ENCODE measurements around the gene C1orf105. TPM values are rescaled to one million over a fixed set of nuclear protein-coding genes. Genes with fewer than 3 reads are reported as not detected.
"Not testable (repeated sequence)": the region's sequence is repeated elsewhere in the genome, so short reads cannot be mapped to it uniquely, and the experiment has no call there.

The C1orf105 gene, protein sequence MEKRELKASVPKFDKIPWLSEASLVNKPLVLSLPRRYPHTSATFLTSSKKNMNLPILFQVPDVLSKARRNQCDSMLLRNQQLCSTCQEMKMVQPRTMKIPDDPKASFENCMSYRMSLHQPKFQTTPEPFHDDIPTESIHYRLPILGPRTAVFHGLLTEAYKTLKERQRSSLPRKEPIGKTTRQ
- 2.8 TPM for total RNA-seq

DNA sequence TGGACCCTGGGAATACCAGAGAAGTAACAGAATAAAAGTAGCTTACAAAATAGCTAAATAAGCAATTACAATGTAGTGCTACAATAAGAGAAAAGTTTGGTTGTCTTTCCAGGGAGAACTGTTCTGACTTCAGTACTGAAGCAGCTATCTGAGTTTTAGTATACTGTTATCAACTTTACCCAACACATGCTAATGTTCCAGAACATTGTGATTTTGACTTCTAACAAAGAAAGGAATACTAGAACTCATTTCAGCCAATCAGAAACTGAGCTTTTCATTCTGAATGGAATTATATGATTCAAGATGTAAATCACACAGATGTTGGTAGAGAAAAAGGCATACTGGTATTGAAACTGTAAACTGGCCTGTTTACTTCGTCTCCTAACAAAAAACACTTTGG, at the start of gene C1orf105:
C1orf105 (plus strand) TSS at position 301 of the 400 bp plus-strand sequence. CDS start 201 bp downstream, outside the sequence.
- DNase-seq: no peak

DNA sequence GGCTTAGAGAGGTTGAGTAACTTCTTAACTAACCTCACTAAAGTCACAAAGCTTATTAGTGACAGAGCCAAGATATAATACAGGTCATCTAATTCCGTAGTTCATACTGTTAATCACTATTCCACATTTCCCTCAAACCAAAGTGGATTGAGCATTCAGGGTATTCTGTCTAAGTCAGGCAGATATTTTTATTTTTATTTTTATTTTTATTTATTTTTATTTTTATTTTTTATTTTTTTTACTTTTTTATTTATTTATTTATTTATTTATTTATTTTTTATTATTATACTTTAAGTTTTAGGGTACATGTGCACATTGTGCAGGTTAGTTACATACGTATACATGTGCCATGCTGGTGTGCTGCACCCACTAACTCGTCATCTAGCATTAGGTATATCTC, 48.8 kb upstream of the C1orf105 start:
- not testable (repeated sequence) for DNase-seq

DNA sequence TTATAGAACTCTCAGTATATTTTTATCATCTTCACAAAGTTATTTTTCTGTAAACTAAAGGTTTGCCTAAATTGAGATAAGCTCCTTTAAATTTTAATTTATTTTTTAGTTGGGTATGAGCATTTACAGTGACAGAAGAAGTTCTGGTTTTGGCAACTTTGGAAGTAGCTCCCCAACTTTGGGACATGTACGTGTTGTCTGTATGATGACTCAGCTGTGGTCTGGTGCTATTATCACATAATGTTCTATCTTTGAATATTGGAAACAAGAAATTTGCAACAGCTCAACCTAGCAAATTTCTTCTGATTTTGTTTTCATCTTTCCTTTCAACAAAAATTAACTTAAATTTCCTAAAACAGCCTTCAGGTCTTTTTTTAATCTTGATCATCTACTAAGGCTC, 46.6 kb upstream of the C1orf105 start:
- no peak for DNase-seq

DNA sequence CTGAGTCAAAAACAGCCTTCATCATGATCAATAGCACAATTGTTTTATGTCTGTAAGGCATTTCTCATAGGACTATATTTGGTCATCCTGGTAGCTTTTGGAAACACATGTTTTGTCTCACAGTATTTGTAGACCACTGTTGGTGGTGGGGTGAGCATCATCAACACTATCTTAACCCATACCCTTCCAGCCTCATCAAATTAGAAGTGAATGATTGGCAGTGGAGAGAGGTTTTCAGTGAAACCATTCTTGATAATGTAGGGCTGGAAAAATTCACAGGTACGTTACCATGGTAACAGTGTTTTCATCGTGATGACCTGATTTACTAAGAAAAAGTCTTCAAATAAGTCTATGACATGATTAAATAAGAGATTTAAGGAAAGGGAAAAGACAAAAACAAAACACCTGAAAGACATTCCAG, 45.3 kb upstream of the C1orf105 start:
- DNase-seq: no peak

DNA sequence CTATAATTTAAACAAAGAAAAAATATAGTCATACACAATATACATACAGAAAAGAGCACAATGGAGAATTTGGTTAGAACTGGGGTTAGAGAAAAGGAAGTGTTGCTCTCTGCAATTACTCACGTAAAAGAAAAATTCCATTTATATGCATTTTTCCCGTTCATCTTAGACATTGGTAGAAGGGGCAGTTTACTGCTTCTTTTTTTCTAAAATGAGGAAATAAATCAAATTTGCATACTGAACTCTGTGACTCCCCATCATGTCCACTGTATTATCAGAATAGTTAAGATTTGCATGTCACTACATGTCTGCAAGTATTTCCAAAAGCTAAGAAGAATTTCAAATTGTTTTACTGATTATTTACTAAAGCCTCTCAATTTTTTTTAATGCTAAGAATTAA, 44.1 kb upstream of the C1orf105 start:
- no peak for DNase-seq

DNA sequence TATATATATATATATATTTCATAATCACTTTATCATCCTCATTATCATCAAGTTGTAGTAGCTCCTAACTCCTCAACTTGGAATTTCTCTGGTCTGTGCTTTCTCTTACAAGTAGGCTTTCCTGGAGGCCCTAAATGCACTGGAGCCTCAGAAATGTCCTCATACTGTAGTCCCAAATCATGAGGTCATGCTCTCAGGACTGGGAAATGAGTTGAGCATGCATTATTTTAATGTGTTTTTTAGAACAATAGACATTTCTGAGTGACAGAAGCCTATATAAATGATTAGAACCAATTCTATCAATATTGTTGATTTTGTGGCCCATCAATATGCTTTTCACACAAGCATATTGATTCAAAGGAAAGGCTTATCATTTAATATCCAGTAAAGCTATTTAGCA, 42.9 kb upstream of the C1orf105 start:
- no peak for DNase-seq

DNA sequence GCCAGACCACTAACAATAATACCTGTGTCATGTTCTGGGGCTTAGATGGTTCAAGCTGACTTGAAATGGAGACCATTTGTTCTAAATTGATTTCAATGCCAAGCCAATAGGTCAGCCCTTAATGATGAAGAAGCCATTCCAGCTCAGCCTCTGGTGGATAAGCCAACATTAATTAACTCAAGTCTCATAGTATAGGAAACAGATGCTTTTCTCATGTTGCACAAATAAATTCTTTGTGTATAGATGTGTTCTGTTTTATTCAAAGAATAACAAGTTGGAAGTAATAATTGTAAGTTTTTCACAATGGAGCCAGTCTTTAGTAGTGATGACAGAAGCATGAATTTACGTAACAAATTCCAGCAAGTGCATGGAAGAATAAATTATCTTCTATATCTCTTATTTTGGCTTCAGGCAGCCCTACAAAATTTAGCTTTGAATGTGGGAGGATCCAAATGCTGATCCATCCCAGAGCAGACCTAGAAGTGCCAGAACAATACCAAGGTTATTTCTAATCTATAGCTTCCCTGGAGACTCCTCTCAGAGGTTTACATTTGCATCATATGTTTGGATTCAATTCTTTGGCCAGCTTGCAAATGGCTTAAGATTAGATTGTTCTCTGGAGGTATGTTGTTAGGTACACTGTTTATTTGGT, 42.2 kb upstream of the C1orf105 start:
- DNase-seq: peak; percentile 91

DNA sequence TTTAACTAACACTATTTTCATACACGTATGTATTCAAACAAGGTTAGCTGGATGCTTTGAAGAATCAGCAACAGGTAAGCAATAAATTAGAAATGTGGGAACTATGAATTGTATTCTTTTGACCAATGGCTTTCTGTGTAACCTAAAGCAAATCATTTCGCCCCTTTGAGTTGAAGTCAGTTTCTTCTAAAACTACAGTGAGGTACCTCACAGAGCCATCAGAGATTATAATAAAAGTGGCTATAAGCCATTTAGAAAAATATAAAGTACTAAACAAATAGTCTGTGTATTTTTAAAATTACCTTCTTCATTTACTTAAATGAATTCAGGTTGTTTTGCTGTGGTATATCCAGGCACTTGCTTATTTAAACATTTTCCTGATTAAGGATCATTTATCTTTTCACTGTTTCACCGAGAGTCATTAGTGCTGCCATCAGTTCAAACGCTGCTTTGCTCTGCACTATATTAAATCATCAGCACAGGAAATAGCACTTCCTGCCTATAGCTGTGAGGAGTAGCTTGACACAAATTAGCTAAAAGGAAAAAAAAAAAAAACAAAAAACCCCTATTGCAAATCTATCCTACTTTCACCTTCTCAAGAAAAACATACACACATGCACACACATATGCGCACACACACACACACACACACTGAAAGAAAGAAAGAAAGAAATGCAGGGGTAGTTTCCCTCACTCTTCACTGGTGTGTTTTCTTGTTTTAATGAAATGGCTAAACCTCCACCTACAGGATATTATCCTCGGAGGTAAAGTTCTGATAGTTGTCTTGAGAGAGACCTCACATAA, 39.8 kb upstream of the C1orf105 start:
- DNase-seq: peak; percentile 38

DNA sequence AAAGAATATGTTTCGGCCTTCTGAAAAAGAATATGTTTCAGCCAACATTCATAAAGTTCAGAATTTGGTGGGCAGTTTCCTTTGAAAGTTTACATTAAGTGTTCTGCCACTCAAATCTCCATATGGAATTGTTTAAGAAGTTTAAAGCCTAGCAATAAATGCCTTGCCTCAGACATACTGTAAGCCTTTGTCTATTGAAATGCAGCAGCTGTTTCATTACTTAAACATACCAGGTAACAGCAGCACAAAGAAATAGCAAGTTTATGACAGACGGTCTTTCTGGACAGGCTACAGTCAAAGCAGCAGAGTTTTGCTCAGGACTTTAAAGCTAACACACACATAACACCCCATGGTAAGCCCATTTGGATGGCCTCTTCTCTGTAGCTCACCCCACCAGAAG, 38.5 kb upstream of the C1orf105 start:
- peak; percentile 63 for DNase-seq

DNA sequence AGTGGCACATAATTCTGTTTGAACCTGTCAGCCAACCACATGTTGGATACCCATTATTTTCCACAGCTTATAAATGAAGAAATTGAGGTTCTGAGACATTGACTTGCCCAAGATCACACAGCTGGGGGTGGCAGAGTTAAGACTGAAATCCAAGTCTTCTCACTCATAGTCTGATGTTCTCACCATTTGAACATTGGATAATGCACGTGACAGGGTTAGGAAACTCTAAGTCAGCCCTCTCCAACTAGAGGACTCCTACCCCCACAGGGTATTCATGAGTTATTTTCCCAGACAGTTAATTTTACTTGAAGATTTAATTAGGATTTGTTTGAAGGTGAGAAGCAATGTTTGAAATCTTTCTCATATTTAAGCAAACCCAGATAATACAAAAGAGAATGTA, 38.1 kb upstream of the C1orf105 start:
- DNase-seq: no peak

DNA sequence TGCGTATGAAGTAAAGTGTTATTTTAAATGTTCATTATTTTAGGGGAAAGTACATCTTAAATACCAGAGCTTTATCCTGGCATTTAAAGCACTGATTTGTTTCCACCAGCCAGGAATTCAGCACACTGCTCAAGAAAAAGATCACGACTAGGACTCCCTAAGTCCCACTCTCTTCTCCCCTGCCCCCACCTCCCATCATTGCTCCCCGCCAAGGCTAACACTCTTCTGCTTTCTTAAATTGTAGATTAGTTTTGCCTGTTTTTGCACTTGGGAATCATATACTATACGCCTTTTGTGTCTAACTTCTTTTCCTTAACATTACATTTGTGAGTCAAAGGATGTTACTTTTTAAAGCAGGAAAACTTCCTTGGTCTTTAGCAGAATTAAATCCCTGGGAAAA, 37.5 kb upstream of the C1orf105 start:
- peak; percentile 58 for DNase-seq

DNA sequence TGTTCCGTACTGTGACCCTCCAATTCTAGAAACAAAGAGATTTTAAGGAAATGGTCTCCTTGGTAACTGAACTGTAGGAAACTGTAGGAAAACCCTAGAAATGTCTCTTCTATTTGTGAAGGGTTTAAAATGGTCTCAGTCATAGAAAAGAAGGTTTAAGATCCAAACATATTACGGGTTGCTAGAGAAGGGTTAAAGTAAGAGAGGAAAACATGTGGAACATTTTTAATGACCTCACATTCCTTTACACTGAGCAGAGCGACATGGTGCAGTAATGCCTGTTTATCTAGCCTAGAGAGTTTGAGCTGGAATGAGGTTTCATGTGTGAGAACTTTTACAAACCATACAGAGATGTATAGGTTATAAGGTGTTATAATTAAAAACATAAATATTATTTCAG, 36.9 kb upstream of the C1orf105 start:
- DNase-seq: peak; percentile 88

DNA sequence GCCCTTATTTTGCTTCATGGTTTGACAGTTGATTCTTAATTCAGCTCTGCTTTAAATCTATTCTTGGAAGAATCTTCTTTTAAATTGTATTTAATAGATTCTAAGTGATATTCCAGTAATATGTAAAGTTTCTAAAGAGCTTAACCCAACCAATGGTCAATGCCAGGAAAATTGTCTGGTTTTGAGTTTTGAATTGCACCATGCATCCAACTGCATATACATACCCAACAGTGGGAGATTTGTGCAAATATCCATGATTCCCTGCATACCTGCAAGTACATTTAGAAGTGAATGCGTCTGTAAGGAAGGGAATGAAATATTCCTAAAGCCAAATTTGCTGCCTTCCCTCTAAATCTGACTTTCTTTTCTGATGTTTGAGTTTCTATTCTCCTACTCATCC, 35.8 kb upstream of the C1orf105 start:
- no peak for DNase-seq

DNA sequence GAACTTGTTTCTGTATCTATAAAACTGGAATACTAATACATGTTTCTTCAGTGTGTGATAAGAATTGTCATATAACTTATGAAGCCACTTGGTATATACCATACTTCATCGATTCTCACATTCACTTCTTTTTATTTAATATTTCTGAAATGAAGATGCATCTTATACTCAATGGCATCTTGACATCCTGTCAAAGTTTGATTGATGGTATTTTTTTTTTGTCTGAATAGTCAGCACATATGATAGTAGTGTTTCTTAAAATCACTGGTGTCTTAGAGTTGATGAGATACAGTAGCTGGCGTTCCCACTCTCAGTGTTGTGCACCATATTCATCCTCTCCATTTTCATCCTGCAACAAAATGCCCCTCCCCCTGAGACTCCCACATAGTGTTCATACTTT, 34.4 kb upstream of the C1orf105 start:
- no peak for DNase-seq

DNA sequence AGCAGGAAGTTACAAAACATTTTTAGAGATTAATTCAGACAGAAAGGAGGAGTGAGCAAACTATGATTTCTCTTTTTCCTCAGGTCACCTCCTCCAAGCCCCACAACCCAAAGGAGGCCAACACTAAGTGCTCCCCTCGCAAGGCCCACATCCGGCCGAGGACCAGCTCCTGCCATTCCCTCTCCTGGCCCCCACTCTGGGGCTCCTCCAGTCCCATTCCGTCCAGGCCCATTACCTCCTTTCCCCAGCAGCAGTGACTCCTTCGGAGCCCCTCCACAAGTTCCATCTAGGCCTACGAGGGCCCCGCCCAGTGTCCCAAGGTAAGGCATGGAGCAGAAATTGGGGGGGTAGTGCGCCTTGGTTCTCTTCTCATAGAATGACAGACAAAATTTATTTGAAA, 32.0 kb upstream of the C1orf105 start:
- no peak for DNase-seq

DNA sequence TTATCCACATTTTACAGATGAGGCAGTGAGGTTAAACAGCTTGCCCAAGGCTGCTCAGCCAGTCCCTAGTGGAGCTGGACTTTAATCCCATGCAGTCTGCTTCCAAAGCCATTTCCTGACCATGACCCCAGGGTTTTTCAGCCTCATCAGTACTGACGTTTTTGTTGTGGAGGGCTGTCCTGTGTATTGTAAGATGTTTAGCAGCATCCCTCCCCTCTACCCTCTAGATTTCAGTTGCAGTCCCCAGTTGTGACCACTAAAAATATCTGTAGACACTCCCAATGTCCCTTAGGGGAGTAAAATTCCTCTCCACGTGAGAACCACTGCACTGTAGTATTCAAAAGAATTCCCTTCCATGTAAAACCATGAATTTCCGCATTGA, 30.2 kb upstream of the C1orf105 start:
- DNase-seq: no peak

DNA sequence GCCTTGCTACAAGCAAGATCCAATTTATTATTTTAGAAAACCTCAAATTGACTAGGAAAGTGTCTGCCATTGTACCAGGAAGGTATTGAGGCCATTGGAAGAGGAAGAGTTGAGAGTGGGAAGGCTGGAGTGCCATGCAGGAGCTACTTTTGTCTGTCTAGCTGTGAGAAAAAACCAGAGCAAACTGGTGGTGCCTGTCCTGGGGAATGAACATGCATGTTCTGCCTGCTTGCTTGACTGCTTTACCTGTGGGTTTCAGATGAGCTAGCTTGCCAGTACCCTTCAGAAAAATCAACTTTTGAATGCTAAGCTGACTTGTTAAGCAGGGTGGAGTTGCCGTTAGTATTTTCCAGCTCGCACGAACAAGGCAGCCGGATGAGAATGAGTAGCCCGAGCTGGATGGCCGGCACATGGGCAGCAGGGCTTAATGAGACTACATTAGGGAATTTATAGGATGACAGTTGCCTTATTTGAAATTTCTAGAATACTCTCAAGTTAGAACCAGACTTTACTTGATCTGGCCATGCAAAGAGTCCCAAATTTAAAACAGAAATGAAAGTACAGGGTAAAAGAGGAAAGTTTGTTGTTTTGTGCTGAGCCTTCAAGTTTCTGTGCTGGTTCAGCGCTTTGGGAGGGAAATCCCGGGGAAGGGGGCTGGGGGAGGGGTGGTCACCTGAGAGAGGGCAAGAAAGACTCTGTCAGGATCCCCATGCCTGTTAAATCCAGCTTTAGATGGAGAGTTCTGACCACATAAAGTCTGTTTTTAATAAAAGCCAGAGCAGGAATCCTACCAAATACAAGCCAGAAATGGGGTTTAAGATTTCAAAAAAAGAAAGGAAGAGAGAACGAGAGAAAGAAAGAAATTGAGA, 29.6 kb upstream of the C1orf105 start:
- DNase-seq: peak; percentile 56

DNA sequence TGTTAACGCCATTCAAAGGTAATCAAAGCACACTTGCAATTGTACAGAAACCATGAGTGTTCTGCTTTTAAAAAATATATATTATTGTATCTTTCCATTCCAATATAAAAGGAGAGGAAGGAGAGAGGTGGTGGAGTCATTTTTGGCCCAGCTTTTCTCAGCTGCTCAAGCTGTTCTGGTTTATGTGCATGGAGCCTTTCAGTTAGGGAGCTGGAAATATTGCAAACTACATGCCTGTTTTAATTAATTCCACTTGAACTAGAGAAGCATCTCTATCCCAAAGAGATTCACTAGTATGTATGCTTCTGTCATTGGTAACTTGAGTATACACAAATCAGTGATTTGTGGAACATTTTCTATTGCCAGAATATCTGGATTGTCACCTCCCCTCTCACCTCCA, 28.5 kb upstream of the C1orf105 start:
- peak; percentile 86 for DNase-seq

DNA sequence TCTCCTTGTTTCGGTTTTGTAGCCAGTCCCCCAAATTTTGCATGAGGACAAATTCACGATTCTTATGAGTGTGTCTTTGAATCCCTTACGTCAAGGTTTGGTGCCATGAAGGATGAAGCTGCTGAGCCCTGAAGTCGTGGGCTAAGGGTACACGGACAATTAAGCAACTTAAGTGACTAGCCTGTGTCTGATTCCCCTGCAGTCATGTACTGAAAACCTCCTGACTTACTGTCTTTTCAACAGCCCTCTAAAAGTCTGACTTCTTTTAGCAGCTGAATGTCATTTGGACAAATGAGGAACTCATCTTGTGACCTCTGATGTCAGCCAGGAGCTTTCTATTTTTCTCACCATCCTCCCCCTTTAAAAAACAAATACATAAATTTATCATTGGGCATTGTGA, 27.1 kb upstream of the C1orf105 start:
- DNase-seq: no peak

DNA sequence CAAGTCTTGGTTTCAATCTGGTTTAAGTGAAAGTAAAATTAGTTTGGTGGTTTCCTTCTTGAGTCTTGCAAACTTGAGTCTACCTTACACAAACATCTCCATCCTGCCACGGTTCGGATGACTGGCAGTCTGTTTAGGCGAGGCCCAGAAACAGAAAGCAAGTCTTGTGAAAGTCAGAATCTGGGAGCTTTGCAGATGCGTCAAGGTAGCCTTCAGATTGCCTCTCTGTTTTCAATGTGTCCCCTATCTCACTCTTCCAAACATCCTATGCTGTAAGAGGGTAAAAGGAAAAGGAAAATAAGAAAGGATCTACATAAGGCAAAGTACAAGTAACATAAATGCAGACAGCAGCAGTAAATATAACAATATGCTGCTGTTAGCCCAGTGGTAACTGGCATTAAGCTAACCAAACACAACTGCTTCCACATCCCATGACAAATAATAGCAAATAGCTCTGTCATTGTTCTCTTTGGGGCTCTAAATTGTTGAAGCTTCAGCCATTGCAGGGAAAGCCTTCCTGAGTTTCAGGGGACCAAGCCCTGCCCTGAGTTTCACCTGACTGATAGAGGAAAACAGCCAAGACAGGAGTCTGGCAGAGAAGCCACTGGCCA, 26.2 kb upstream of the C1orf105 start:
- no peak for DNase-seq

DNA sequence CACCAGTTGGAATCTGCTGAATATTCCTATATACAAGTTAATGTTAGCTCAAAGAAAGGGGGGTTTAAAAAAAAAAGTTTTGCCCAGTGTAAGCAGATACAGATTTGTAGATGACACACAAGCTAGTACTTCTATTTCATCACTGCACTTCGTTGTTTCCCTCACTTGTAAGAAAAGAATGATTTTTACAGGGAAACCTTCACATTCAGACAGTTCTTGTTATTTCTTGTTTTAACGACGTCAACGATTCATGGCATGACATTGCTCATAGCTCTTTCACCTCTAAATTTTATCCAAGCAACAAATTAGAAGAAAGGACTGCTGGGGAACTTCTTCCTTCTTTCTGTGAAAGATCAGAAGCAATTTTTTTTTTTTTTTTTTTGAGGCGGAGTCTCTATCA, 25.7 kb upstream of the C1orf105 start:
- no peak for DNase-seq

DNA sequence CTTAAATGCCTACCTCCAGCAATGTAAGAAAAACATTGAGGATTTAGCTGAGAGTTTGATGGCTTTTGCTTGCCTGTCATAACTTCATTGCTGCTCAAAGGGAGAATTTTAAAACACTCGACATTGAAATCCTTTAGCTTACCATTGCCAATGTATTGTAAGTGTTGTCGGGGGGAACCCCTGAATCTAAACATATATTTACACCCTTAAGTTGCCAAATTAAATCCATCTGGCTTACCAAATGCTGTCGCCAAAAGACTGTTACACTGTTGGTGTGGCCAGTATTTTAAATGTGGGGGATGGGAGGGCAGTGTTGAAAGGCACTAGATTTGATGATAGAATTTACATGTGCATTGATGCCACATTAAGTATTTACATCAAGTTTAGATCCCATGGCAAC, 24.9 kb upstream of the C1orf105 start:
- no peak for DNase-seq

Measured in skin of body (tissue), 2 donors.